Measurements from ENCODE around the gene ROR1.
A peak's percentile ranks its signal among the peaks of the same experiment; 100 is the strongest.

The ROR1 gene

DNA sequence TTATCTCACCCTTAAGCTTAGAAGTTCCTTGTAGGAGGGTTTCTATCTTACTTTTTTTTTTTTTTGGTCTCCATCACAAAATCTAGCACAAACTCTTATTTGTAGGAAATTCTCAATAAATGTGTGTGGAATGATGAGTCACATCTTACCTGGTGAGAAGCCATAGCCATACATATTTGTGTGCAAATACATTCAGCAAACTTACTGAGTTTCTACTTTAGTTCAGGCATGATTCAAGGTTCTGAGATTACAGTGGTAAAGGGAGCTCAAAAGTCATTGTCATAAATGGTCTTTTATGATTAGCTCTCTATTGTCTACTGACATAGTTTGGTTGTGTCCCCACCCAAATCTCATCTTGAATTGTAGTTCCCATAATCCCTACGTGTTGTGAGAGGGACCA is 236.5 kb downstream of the ROR1 start:
- H3K4me3 ChIP-seq (replicated peaks in 1 of 2; ENCODE audit: low read depth in 2 of 2, low read length in 2 of 2) = no peak overlapping the region
- DNase-seq (ENCODE audit: low read depth in 2 of 2) = no peak
- TF ChIP-seq, protein P1, sequence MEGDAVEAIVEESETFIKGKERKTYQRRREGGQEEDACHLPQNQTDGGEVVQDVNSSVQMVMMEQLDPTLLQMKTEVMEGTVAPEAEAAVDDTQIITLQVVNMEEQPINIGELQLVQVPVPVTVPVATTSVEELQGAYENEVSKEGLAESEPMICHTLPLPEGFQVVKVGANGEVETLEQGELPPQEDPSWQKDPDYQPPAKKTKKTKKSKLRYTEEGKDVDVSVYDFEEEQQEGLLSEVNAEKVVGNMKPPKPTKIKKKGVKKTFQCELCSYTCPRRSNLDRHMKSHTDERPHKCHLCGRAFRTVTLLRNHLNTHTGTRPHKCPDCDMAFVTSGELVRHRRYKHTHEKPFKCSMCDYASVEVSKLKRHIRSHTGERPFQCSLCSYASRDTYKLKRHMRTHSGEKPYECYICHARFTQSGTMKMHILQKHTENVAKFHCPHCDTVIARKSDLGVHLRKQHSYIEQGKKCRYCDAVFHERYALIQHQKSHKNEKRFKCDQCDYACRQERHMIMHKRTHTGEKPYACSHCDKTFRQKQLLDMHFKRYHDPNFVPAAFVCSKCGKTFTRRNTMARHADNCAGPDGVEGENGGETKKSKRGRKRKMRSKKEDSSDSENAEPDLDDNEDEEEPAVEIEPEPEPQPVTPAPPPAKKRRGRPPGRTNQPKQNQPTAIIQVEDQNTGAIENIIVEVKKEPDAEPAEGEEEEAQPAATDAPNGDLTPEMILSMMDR (IDR thresholded peaks at IDR 0.05; ENCODE audit: low read depth, low read length) = no peak

DNA sequence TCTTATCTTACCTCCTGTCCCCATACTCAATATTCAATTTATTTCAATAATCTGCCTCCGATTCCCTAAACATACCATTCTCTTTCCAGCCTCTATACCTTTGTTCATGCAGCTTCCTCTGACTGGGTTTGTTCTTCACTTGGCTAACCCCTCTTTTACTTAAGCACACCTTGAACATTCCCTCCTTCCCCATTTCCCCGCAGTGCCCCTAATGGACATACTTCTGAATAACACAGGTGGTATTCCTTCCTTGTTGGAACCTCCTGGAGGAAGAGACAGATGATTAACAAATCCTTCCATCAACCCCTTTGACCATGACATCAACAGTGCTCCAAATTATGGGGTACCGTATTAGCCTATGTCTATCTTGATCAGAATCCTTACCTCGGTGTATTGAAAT is 239.6 kb downstream of the ROR1 start:
- no peak for DNase-seq (ENCODE audit: low read depth in 2 of 2)
- TF ChIP-seq, protein P1 (IDR thresholded peaks at IDR 0.05; ENCODE audit: low read depth, low read length) = no peak
- H3K4me3 ChIP-seq (replicated peaks in 1 of 2; ENCODE audit: low read depth in 2 of 2, low read length in 2 of 2) = no peak overlapping the region

DNA sequence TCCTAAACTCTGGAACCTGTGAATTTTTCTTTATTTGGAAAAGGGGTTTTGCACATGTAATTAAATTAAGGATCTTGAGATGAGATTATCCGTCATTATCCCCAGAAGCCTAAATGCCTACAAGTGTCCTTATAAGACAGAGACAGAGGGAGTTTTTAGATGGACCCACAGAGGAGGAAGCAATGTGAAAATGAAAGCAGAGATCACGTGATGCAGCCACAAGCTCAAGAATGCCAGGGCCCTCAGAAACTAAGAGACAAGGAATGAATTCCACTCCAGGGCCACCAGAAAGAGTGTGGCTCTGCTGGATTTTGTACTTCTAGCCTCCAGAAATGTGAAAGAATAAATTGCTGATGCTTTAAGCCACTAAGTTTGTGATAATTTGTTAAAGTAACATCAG is 246.0 kb downstream of the ROR1 start:
- TF ChIP-seq, protein P1 (IDR thresholded peaks at IDR 0.05; ENCODE audit: low read depth, low read length) = no peak
- peak; percentile 69 to 73 for DNase-seq (ENCODE audit: low read depth in 2 of 2)
- H3K4me3 ChIP-seq (replicated peaks in 1 of 2; ENCODE audit: low read depth in 2 of 2, low read length in 2 of 2) = no peak overlapping the region

DNA sequence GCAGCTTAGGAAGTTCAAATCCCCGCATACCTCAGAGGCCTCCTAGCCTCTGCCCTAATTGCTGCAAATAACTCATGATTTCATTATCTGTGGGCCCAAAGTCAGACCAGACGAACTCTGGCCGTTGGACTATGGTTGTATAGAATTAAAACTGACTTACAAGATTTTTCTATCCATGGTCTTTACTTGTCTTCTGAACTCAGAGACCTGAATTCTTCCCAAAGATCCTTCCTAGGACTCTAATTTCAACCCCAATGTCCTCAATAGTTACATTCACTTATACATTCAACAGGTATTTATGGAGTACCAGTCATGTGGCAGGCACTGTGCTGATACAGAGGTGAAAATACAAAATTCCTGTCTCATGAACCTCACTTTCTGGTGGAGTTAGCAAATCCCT is 247.2 kb downstream of the ROR1 start:
- TF ChIP-seq, protein P1 (IDR thresholded peaks at IDR 0.05; ENCODE audit: low read depth, low read length) = no peak

DNA sequence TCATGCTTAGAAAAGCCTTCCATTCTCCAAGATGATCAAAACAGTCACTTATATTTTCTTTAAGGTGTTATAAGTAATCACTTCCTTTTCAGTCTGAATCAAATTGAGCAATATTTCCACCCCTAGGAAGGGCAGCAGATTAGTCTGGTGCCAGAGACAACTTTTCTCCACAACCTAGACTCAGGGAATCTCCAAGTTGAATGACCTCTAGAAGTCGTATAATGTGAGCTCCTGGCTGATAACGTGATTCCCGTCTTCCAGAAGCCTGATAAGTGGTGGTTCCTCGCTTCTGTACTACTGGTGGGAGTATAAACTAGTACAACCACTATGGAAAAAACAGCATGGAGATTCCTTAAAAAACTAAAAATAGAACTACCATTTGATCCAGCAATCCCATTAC is 251.2 kb downstream of the ROR1 start:
- TF ChIP-seq, protein P1 (IDR thresholded peaks at IDR 0.05; ENCODE audit: low read depth, low read length) = no peak
- DNase-seq (ENCODE audit: low read depth in 2 of 2) = no peak
- H3K4me3 ChIP-seq (replicated peaks in 1 of 2; ENCODE audit: low read depth in 2 of 2, low read length in 2 of 2) = no peak overlapping the region

More for the DNA sequence above, 247.2 kb downstream of the ROR1 start:
- DNase-seq (ENCODE audit: low read depth in 2 of 2) = no peak
- H3K4me3 ChIP-seq (replicated peaks in 1 of 2; ENCODE audit: low read depth in 2 of 2, low read length in 2 of 2) = no peak overlapping the region

DNA sequence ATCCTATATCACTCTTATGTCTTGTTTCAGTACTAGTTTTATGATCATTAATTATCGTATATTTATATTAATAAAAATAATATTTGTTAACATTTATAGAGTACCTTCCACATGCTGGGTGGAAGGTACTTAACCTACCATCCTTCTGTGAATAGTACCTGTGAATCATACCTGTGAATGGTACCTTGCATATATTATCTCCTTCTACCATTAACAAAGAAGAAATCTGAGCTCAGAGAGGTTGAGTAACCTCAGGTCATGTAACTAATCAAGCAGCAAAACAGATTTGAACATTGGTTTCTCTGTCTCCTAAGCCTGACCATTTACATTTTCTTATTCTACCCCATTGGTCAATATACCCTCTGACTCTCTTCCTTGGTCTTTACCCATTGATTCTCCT is 255.2 kb downstream of the ROR1 start:
- TF ChIP-seq, protein P1 (IDR thresholded peaks at IDR 0.05; ENCODE audit: low read depth, low read length) = no peak
- no peak for DNase-seq (ENCODE audit: low read depth in 2 of 2)
- H3K4me3 ChIP-seq (replicated peaks in 1 of 2; ENCODE audit: low read depth in 2 of 2, low read length in 2 of 2) = no peak overlapping the region

DNA sequence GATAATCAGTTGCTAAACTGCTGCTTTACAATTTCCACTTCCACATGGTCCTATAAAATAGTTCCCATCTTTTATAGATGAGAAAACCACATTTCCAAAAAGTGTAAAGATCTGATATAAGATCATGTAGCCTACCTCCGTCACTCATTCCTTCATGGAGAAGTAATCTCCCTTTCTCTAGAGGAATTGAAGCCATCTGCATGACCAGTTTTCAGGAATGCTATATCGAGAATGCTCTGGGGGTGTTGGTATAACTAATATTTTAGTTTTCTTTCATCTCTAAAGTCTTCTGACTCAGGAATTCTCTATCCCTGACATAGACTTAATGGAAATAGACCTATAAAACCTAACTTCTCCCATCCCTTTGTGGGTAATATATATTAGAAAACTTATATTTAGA is 256.6 kb downstream of the ROR1 start:
- TF ChIP-seq, protein P1 (IDR thresholded peaks at IDR 0.05; ENCODE audit: low read depth, low read length) = no peak
- H3K4me3 ChIP-seq (replicated peaks in 1 of 2; ENCODE audit: low read depth in 2 of 2, low read length in 2 of 2) = no peak overlapping the region
- no peak for DNase-seq (ENCODE audit: low read depth in 2 of 2)
